Suprapubic skin (tissue), 4 donors: ENCODE data around the gene ESF1.

ENCODE experiments used
- POLR2A ChIP-seq, 2 donors: fragments of 450-650 bp; IDR thresholded peaks; one replicate each; pipeline ENCODE4 v1.6.1; 2017; ENCODE audit warnings: antibody characterized with exemption in 2 of 2, mild to moderate bottlenecking in 2 of 2, moderate library complexity in 2 of 2
- POLR2AphosphoS5 ChIP-seq, 3 donors: sonication (generic); formaldehyde crosslinking; IDR thresholded peaks; one replicate each; pipeline ENCODE4 v1.6.1; 2017; ENCODE audit warnings: antibody characterized with exemption in 3 of 3
- TF ChIP-seq, protein P1 (sequence below), 2 donors: fragments of 200-600 bp in 1 of 2; fragments of 450-650 bp in 1 of 2; sonication (generic) in 1 of 2; IDR thresholded peaks; one replicate each; pipeline ENCODE4 v1.5.1; 2016 to 2019; ENCODE audit warnings: antibody characterized with exemption in 2 of 2, mild to moderate bottlenecking in 1 of 2, moderate library complexity in 1 of 2

- TF ChIP-seq, protein P1, sequence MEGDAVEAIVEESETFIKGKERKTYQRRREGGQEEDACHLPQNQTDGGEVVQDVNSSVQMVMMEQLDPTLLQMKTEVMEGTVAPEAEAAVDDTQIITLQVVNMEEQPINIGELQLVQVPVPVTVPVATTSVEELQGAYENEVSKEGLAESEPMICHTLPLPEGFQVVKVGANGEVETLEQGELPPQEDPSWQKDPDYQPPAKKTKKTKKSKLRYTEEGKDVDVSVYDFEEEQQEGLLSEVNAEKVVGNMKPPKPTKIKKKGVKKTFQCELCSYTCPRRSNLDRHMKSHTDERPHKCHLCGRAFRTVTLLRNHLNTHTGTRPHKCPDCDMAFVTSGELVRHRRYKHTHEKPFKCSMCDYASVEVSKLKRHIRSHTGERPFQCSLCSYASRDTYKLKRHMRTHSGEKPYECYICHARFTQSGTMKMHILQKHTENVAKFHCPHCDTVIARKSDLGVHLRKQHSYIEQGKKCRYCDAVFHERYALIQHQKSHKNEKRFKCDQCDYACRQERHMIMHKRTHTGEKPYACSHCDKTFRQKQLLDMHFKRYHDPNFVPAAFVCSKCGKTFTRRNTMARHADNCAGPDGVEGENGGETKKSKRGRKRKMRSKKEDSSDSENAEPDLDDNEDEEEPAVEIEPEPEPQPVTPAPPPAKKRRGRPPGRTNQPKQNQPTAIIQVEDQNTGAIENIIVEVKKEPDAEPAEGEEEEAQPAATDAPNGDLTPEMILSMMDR (IDR thresholded peaks at IDR 0.05) = no peak
- no peak for TF ChIP-seq POLR2AphosphoS5 (IDR thresholded peaks at IDR 0.05)
- no peak for TF ChIP-seq POLR2A (IDR thresholded peaks at IDR 0.05)
Measured at GRCh38 chr20:13741879-13742278, 42.8 kb downstream of the ESF1 start.
